ENCODE results near the gene ATF6. TPM values are rescaled to one million over a fixed set of nuclear protein-coding genes. Genes with fewer than 3 reads are reported as not detected.

Gene ATF6
- total and polyA plus RNA-seq, 2 donors (not counting 3 experiments of a cell fraction or from before 2014, with no cell fraction given) = 24.9 to 40.3 TPM

DNA sequence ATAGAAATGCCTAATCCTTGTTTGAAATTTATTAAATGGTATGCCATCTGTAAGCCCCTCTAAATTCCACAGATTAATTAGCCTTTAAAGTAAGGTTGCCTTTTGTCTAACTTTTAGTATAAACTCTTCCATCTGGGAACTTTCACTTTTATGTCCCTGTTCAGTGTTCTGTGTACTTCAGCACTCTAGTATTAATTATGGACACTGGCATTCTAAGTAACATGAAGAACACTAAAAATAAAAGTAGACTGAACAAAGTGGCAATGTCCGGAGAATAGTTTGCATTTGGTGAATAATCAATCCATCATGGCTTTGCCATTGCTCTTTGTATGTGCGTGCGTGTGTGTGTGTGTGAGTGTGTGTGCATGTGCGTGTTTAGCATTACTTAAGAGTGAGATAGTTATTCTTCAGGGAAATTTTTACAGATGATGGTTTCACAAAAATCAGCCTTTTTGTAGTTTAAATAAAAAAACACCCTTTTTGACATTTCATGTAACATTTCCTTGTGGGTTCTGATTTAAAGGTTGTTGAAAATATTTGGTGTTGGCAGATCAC lies 51.1 kb downstream of the ATF6 start:
- Histone ChIP-seq H3K4me3 (replicated peaks in 1 of 3; ENCODE audit: insufficient read depth in 1 of 3, low read depth in 1 of 3, low read length in 3 of 3) (no peak overlapping the region), H3K4me2 (ENCODE audit: insufficient read depth, low read length) (no peak overlapping the region), H3K79me2 (ENCODE audit: control insufficient read depth, insufficient read depth, low read length) (peaks cover 6% of the 10 kb centered on the region), H3K9me1 (replicated peaks; ENCODE audit: control insufficient read depth, extremely low read depth, insufficient read depth, low read length) (no peaks in the 10 kb centered on the region), H3K9me3 (replicated peaks; ENCODE audit: control insufficient read depth, insufficient read depth, low read length) (no peaks in the 10 kb centered on the region), H3K27me3 (ENCODE audit: control insufficient read depth in 2 of 2, insufficient read depth in 2 of 2, low read length in 2 of 2) (no peaks in the 10 kb centered on the region), H3K4me1 (ENCODE audit: control insufficient read depth, extremely low read depth, insufficient read depth, low read length) (no peaks in the 10 kb centered on the region), H3K9ac (replicated peaks; ENCODE audit: extremely low read depth, insufficient read depth, low read length) (no peak overlapping the region), H3K36me3 (ENCODE audit: control insufficient read depth in 2 of 2, extremely low read depth in 1 of 2, insufficient read depth in 2 of 2, low read length in 2 of 2) (peaks cover 1 to 10% of the 10 kb centered on the region in 2 experiments), H2AFZ (ENCODE audit: low read depth, low read length) (no peak overlapping the region), H4K20me1 (replicated peaks; ENCODE audit: control insufficient read depth, extremely low read depth, insufficient read depth, low read length) (peaks cover 2% of the 10 kb centered on the region), H3K27ac (ENCODE audit: insufficient read depth, low read depth, low read length) (no peak overlapping the region)
- DNase-seq (ENCODE audit: low read depth, low spot score) (no peak), FAIRE-seq (no peak)
- POLR2A ChIA-PET = no interaction called here
- CTCF ChIA-PET = interaction anchor here (0.5 kb wide), 1 partner anchor 144 kb away, joined by 3 read pairs; no protein-coding TSS in a partner anchor
- no peak for TF ChIP-seq EZH2 (IDR thresholded peaks at IDR 0.05; ENCODE audit: borderline replicate concordance, low read depth, low read length, severe bottlenecking)
- TF ChIP-seq POLR2AphosphoS5 (IDR thresholded peaks at IDR 0.05; ENCODE audit: insufficient read depth, low read depth, low read length) = no peak
- TF ChIP-seq, protein P1, sequence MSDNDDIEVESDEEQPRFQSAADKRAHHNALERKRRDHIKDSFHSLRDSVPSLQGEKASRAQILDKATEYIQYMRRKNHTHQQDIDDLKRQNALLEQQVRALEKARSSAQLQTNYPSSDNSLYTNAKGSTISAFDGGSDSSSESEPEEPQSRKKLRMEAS (IDR thresholded peaks at IDR 0.05; ENCODE audit: insufficient read depth, insufficient read length) = no peak
- TF ChIP-seq JUN (IDR thresholded peaks at IDR 0.05; ENCODE audit: borderline replicate concordance, insufficient read depth, insufficient read length, low read depth) = no peak
- TF ChIP-seq, protein P2, sequence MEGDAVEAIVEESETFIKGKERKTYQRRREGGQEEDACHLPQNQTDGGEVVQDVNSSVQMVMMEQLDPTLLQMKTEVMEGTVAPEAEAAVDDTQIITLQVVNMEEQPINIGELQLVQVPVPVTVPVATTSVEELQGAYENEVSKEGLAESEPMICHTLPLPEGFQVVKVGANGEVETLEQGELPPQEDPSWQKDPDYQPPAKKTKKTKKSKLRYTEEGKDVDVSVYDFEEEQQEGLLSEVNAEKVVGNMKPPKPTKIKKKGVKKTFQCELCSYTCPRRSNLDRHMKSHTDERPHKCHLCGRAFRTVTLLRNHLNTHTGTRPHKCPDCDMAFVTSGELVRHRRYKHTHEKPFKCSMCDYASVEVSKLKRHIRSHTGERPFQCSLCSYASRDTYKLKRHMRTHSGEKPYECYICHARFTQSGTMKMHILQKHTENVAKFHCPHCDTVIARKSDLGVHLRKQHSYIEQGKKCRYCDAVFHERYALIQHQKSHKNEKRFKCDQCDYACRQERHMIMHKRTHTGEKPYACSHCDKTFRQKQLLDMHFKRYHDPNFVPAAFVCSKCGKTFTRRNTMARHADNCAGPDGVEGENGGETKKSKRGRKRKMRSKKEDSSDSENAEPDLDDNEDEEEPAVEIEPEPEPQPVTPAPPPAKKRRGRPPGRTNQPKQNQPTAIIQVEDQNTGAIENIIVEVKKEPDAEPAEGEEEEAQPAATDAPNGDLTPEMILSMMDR (IDR thresholded peaks at IDR 0.05; ENCODE audit: extremely low read depth in 1 of 2, insufficient read depth in 1 of 2, low read depth in 1 of 2, low read length in 2 of 2) = no peak
- no peak for TF ChIP-seq GATA2 (IDR thresholded peaks at IDR 0.05; ENCODE audit: insufficient read depth, insufficient read length, low read depth, low read length)
- no peak for TF ChIP-seq FOS (IDR thresholded peaks at IDR 0.05; ENCODE audit: borderline replicate concordance, insufficient read depth, low read length)
- TF ChIP-seq POLR2A (IDR thresholded peaks at IDR 0.05; ENCODE audit: low read depth, low read length) = no peak
- no peak for TF ChIP-seq MYC (IDR thresholded peaks at IDR 0.05; ENCODE audit: low read depth, low read length)
- intact Hi-C loops (cut with micrococcal nuclease) = no loop called here
- dilution Hi-C loops (cut with MboI; ENCODE audit: extremely low pct_ligation_motif_present, low sequenced_read_pairs) = no loop called here
- BruUV-seq (replicated peaks) = no TSS peak

Measured in endothelial cell of umbilical vein (primary cell).